ENCODE data around the gene CYB5R2. TPM values are rescaled to one million over a fixed set of nuclear protein-coding genes. Genes with fewer than 3 reads are reported as not detected.
A peak's percentile ranks its signal among the peaks of the same experiment; 100 is the strongest.

Gene CYB5R2
- total and polyA plus RNA-seq, 7 donors, result 1.4 to 7.8 (median 3.6) TPM

DNA sequence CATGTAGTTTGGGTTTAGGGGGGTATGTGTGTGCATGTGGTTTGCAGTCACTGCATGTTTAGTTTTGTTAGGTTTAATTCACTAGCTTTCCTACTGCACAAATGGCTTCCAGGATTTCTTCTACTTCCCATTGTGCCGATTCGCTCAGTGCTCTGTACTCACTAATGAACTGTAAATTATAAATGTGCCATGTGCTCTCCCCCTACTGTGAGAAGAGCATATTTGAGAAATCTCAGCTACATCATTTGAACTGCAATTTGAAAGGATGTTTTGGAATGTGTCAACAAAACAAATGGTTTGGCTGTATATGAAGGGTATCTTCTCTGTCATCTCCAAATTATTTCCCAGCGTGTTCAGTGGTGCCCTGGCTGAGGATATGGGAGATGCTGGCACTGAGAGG lies 28.1 kb downstream of the CYB5R2 start:
- Histone ChIP-seq H3K4me3 (no peak overlapping the region), H3K27ac (no peak overlapping the region), H3K9me3 (no peaks in the 10 kb centered on the region), H3K27me3 (no peaks in the 10 kb centered on the region), H3K36me3 (peaks cover 0 to 25% (median 3%) of the 10 kb centered on the region in 4 donors), H3K4me1 (no peaks in the 10 kb centered on the region)
- TF ChIP-seq EP300 (IDR thresholded peaks at IDR 0.05) (no peak), POLR2AphosphoS5 (IDR thresholded peaks at IDR 0.05) (no peak), POLR2A (IDR thresholded peaks at IDR 0.05) (no peak), CTCF (IDR thresholded peaks at IDR 0.05) (no peak)
- no peak for DNase-seq
- WGBS, 2 donors, result 90 to 98% methylated on average over 3 of the region's 3 CpGs
- intact Hi-C loops (cut with DNase I), result no loop called here

GRCh38 chr11:7643314-7643713 lies 30.0 kb downstream of the CYB5R2 start:
- Histone ChIP-seq H3K36me3 (peaks cover 0 to 13% (median 3%) of the 10 kb centered on the region in 4 donors), H3K27me3 (no peaks in the 10 kb centered on the region), H3K4me1 (no peaks in the 10 kb centered on the region), H3K27ac (no peak overlapping the region), H3K9me3 (no peaks in the 10 kb centered on the region), H3K4me3 (no peak overlapping the region)
- no peak for TF ChIP-seq POLR2A (IDR thresholded peaks at IDR 0.05)
- TF ChIP-seq POLR2AphosphoS5 (IDR thresholded peaks at IDR 0.05), result no peak
- no peak for TF ChIP-seq CTCF (IDR thresholded peaks at IDR 0.05)
- TF ChIP-seq EP300 (IDR thresholded peaks at IDR 0.05), result no peak
- intact Hi-C loops (cut with DNase I), result no loop called here
- DNase-seq, result no peak
- WGBS, 2 donors, result 88 to 90% methylated on average over 4 of the region's 4 CpGs

DNA sequence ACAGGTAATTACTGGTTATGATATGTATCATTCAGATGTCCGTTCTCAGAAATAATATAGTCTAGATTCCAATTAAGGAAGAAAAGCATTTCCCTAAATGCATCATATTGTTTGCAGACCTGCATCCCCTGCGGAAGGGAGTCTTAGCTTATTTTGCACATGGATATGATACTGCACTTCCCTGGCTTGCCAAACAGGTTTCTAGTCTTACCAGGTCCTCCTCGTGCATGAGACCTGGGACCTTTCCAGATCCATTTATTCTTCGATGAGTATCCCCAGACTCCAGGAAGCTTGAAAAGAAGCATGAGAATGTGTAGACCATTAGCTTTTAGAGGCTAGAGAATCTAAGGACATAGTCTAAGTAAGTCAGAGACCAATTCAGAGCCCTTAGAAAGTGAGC lies 30.6 kb downstream of the CYB5R2 start:
- WGBS, 2 donors, result 21 to 74% methylated on average over 4 of the region's 4 CpGs
- no peaks in the 10 kb centered on the region for H3K9me3 ChIP-seq
- no peak overlapping the region for H3K27ac ChIP-seq
- no peak overlapping the region for H3K4me3 ChIP-seq
- intact Hi-C loops (cut with DNase I), result no loop called here
- TF ChIP-seq CTCF (IDR thresholded peaks at IDR 0.05), result no peak
- no peak for TF ChIP-seq POLR2A (IDR thresholded peaks at IDR 0.05)
- TF ChIP-seq EP300 (IDR thresholded peaks at IDR 0.05), result no peak
- H3K27me3 ChIP-seq, result no peaks in the 10 kb centered on the region
- no peak for DNase-seq
- peaks cover 0 to 13% (median 3%) of the 10 kb centered on the region in 4 donors for H3K36me3 ChIP-seq
- no peaks in the 10 kb centered on the region for H3K4me1 ChIP-seq

GRCh38 chr11:7640816-7641215 lies 32.5 kb downstream of the CYB5R2 start:
- Histone ChIP-seq H3K9me3 (no peaks in the 10 kb centered on the region), H3K36me3 (peaks cover 0 to 13% (median 3%) of the 10 kb centered on the region in 4 donors), H3K27ac (no peak overlapping the region), H3K4me3 (no peak overlapping the region), H3K27me3 (no peaks in the 10 kb centered on the region), H3K4me1 (no peaks in the 10 kb centered on the region)
- 36 to 77% methylated on average over 6 of the region's 6 CpGs for WGBS, 2 donors
- no peak for TF ChIP-seq POLR2A (IDR thresholded peaks at IDR 0.05)
- no peak for TF ChIP-seq EP300 (IDR thresholded peaks at IDR 0.05)
- no peak for TF ChIP-seq CTCF (IDR thresholded peaks at IDR 0.05)
- no peak for TF ChIP-seq POLR2AphosphoS5 (IDR thresholded peaks at IDR 0.05)
- intact Hi-C loops (cut with DNase I), result no loop called here
- no peak for DNase-seq

GRCh38 chr11:7639643-7640025 lies 33.7 kb downstream of the CYB5R2 start:
- intact Hi-C loops (cut with DNase I), result no loop called here
- no peak overlapping the region for H3K4me3 ChIP-seq
- no peaks in the 10 kb centered on the region for H3K9me3 ChIP-seq
- H3K27me3 ChIP-seq, result no peaks in the 10 kb centered on the region
- no peaks in the 10 kb centered on the region for H3K4me1 ChIP-seq
- 12 to 75% methylated on average over 5 of the region's 5 CpGs for WGBS, 2 donors
- peaks cover 0 to 13% (median 5%) of the 10 kb centered on the region in 4 donors for H3K36me3 ChIP-seq
- TF ChIP-seq POLR2AphosphoS5 (IDR thresholded peaks at IDR 0.05), result no peak
- no peak for TF ChIP-seq EP300 (IDR thresholded peaks at IDR 0.05)
- TF ChIP-seq POLR2A (IDR thresholded peaks at IDR 0.05), result no peak
- TF ChIP-seq CTCF (IDR thresholded peaks at IDR 0.05), result no peak
- DNase-seq, result no peak
- H3K27ac ChIP-seq, result peak overlapping the region in 1 of 4 donors; percentile 70
